A673 (cell line): ENCODE results near the gene ZSCAN5A.

Experiments used
- CTCF ChIP-seq: fragments of 300-800, 200-600 bp; sonication (generic); conservative IDR thresholded peaks from 2 replicates; pipeline ENCODE4 v1.5.1; 2017; ENCODE audit warnings: low read depth, mild to moderate bottlenecking, antibody characterized with exemption, low read length, moderate library complexity, mixed read lengths
- EZH2 ChIP-seq: fragments of 200-600 bp; sonication (generic); IDR thresholded peaks from 2 replicates; pipeline ENCODE4 v1.6.1; 2017; ENCODE audit warnings: borderline replicate concordance, low read depth, mild to moderate bottlenecking, mixed read lengths, antibody characterized with exemption, low read length; ENCODE audit not compliant: poor library complexity, severe bottlenecking

- TF ChIP-seq CTCF = no peak
- no peak for TF ChIP-seq EZH2
These were observed 5.4 kb upstream of the ZSCAN5A start for GRCh38 chr19:56319991-56320390.
